Measurements from ENCODE around the gene ANKRD44. TPM values are rescaled to one million over a fixed set of nuclear protein-coding genes. Genes with fewer than 3 reads are reported as not detected.
A peak's percentile ranks its signal among the peaks of the same experiment; 100 is the strongest.

Gene ANKRD44
- total RNA-seq, 1 donor from 2014 or later = 4.3 TPM

DNA sequence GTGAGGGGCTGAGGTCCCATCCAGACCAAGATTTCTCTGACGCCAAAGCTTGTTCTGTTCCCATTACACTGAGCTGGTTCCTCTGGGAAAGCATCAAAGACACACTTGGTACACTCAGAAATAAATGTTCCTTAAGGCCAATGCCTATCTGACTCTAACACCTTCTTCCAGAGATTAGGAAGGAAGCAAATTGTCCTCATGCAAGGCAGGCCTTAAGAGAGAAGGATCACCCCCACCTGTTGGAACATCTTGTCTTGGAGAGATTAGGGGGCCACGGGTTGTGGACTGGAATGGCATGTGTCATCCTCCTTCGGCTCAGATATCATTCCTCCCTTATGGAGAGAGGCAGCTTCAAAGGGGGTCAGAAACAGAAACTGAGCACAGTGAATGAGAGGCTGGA, 100.2 kb downstream of the ANKRD44 start:
- H3K36me3 ChIP-seq (ENCODE audit: control insufficient read depth, insufficient read depth, low read length) = no peaks in the 10 kb centered on the region
- H3K27me3 ChIP-seq (ENCODE audit: control insufficient read depth, insufficient read depth, low read length) = no peaks in the 10 kb centered on the region
- no peak overlapping the region for H3K4me3 ChIP-seq (ENCODE audit: low read depth, low read length)
- DNase-seq (ENCODE audit: low read depth) = no peak
- TF ChIP-seq, protein P1, sequence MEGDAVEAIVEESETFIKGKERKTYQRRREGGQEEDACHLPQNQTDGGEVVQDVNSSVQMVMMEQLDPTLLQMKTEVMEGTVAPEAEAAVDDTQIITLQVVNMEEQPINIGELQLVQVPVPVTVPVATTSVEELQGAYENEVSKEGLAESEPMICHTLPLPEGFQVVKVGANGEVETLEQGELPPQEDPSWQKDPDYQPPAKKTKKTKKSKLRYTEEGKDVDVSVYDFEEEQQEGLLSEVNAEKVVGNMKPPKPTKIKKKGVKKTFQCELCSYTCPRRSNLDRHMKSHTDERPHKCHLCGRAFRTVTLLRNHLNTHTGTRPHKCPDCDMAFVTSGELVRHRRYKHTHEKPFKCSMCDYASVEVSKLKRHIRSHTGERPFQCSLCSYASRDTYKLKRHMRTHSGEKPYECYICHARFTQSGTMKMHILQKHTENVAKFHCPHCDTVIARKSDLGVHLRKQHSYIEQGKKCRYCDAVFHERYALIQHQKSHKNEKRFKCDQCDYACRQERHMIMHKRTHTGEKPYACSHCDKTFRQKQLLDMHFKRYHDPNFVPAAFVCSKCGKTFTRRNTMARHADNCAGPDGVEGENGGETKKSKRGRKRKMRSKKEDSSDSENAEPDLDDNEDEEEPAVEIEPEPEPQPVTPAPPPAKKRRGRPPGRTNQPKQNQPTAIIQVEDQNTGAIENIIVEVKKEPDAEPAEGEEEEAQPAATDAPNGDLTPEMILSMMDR (IDR thresholded peaks at IDR 0.05; ENCODE audit: insufficient read depth, low read length, poor library complexity, severe bottlenecking) = no peak

DNA sequence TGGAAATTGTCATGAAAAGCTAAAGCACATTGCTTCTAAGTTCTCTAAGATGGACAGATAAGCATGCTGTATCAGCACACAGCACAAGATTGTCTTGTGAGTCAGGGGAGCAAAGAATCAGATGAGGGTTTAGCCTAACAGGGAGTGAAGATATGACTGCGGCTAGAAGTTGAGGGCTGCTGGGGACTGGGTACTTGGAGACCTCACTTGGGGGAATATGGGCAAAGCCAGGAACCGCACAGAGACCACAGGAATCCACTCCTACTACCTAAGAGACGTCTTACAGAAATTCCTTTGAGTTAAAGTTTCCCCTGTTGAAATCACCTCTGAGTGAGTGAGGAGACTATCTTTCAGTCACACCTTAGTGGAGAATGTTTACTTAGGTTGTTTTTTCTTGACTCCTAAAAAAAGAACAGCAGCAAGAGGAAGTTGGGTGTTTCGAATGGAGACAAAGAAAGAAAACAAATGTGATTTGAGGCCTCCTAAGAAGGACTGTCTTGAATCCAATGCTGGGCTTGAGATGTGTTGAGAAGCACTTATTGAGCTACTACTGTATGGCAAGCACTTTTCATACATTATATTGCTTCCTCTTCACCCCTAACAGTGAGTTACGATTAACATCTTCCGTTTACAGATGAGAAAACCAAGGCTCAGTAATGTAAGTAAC, 100.7 kb downstream of the ANKRD44 start:
- H3K4me3 ChIP-seq (ENCODE audit: low read depth, low read length) = no peak overlapping the region
- H3K36me3 ChIP-seq (ENCODE audit: control insufficient read depth, insufficient read depth, low read length) = no peaks in the 10 kb centered on the region
- DNase-seq (ENCODE audit: low read depth) = peak; percentile 84
- TF ChIP-seq, protein P1 (IDR thresholded peaks at IDR 0.05; ENCODE audit: insufficient read depth, low read length, poor library complexity, severe bottlenecking) = no peak
- H3K27me3 ChIP-seq (ENCODE audit: control insufficient read depth, insufficient read depth, low read length) = no peaks in the 10 kb centered on the region

DNA sequence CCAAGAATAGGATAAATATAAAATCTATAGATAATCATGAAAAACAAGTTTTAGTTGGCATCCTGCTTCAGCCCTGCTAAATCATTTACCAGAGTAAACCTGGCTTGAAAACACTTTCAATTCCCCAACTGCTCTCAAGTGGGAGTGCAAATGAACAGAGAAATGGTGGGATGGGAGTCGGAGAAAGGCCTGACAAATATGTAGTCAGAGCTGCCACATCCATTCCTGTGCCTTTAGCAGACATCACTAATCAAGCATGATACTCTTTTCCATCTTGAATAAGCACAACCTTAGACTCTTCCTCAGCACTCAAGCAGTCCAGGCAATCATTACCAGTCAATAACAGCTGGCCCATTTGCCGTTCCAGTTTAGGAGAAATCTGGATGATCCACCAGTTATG, 101.3 kb downstream of the ANKRD44 start:
- no peak for DNase-seq (ENCODE audit: low read depth)
- TF ChIP-seq, protein P1 (IDR thresholded peaks at IDR 0.05; ENCODE audit: insufficient read depth, low read length, poor library complexity, severe bottlenecking) = no peak
- H3K36me3 ChIP-seq (ENCODE audit: control insufficient read depth, insufficient read depth, low read length) = no peaks in the 10 kb centered on the region
- H3K27me3 ChIP-seq (ENCODE audit: control insufficient read depth, insufficient read depth, low read length) = no peaks in the 10 kb centered on the region
- no peak overlapping the region for H3K4me3 ChIP-seq (ENCODE audit: low read depth, low read length)

DNA sequence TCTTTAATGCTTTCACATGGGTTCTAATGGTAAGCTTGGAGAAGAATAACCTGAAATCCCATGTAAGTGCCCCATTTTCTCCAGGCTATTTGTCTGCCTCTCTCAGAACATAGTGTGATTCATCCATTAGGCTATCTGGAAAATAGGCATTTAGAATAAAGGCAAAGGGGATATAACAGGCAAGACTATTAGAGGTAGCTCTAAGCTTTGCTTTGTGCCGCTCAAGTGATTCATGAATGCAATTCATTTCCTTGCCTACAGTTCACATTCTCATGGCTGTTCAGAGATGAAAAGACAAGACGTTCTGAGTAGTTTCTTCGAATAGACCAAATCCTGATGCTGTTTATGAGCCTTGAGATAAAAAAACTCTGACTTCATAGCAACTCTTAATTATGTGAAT, 101.7 kb downstream of the ANKRD44 start:
- Histone ChIP-seq H3K4me3 (ENCODE audit: low read depth, low read length) (no peak overlapping the region), H3K27me3 (ENCODE audit: control insufficient read depth, insufficient read depth, low read length) (no peaks in the 10 kb centered on the region)
- DNase-seq (ENCODE audit: low read depth) = no peak

DNA sequence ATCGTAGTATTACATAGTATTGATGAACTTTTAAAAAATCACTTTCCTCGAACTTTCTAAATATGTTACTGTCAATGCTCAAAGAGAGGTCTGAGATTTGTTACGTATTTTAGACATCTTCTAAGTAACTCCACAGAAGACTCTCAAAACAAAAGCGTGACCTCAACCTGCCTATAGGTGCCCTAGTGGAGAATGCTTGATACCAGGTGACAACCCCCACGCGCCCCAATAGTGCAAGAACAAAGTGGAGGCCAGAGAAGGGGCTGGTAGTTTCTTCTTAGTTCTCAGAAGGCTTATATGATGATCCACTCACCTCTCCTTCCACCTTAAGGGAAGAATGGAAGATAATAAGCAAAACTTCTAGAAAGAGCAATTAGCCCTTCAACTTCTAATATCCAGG, 102.6 kb downstream of the ANKRD44 start:
- Histone ChIP-seq H3K4me3 (ENCODE audit: low read depth, low read length) (no peak overlapping the region), H3K27me3 (ENCODE audit: control insufficient read depth, insufficient read depth, low read length) (no peaks in the 10 kb centered on the region), H3K36me3 (ENCODE audit: control insufficient read depth, insufficient read depth, low read length) (no peaks in the 10 kb centered on the region)
- DNase-seq (ENCODE audit: low read depth) = no peak
- TF ChIP-seq, protein P1 (IDR thresholded peaks at IDR 0.05; ENCODE audit: insufficient read depth, low read length, poor library complexity, severe bottlenecking) = no peak

More for the DNA sequence above, 101.7 kb downstream of the ANKRD44 start:
- no peaks in the 10 kb centered on the region for H3K36me3 ChIP-seq (ENCODE audit: control insufficient read depth, insufficient read depth, low read length)
- TF ChIP-seq, protein P1 (IDR thresholded peaks at IDR 0.05; ENCODE audit: insufficient read depth, low read length, poor library complexity, severe bottlenecking) = no peak

DNA sequence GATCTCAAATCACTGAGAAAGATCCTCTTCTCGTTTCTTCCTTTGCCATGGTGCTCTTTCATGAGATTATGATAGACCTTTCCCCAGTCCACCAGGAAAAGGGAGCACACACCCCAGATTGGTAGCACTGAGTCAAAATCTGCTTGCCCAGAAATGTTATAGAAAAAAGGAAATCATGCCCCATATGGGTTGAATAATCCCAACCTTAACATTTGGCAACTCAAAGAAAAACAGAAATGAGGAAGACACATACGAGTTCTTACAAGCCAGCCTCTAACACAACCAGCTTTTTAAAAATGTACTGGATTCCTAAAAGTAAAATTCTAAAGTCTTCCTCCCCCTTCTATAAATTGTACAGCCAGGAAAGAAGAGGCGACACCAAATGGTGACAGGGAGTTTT, 103.0 kb downstream of the ANKRD44 start:
- H3K36me3 ChIP-seq (ENCODE audit: control insufficient read depth, insufficient read depth, low read length) = no peaks in the 10 kb centered on the region
- TF ChIP-seq, protein P1 (IDR thresholded peaks at IDR 0.05; ENCODE audit: insufficient read depth, low read length, poor library complexity, severe bottlenecking) = no peak

More for the DNA sequence above, 103.0 kb downstream of the ANKRD44 start:
- DNase-seq (ENCODE audit: low read depth) = no peak
- H3K4me3 ChIP-seq (ENCODE audit: low read depth, low read length) = no peak overlapping the region
- H3K27me3 ChIP-seq (ENCODE audit: control insufficient read depth, insufficient read depth, low read length) = no peaks in the 10 kb centered on the region

Measured in kidney epithelial cell (primary cell).